Uterus (tissue), 4 donors: Measurements from ENCODE around the gene NFIC. TPM values are rescaled to one million over a fixed set of nuclear protein-coding genes. Genes with fewer than 3 reads are reported as not detected.

ENCODE experiments used
- DNase-seq, 2 donors: peaks; one replicate each; pipeline ENCODE4 v3.0.0-alpha.2; 2019 to 2020
- H3K27ac ChIP-seq, 2 donors: fragments of 200-600 bp; sonication (generic); 1 replicate in 1 of 2; 2 replicates in 1 of 2; pipeline ENCODE4 v1.5.1; 2016 to 2018
- H3K27me3 ChIP-seq, 2 donors: fragments of 200-600 bp; sonication (generic); one replicate each; pipeline ENCODE4 v1.5.1; 2018 to 2019; ENCODE audit warnings: control low read depth in 1 of 2
- H3K36me3 ChIP-seq, 2 donors: fragments of 200-600 bp; sonication (generic); one replicate each; pipeline ENCODE4 v1.5.1; 2019; ENCODE audit warnings: control low read depth in 1 of 2
- H3K4me1 ChIP-seq, 2 donors: fragments of 200-600 bp; sonication (generic); one replicate each; pipeline ENCODE4 v1.5.1; 2018 to 2019; ENCODE audit warnings: control low read depth in 1 of 2
- H3K4me3 ChIP-seq, 2 donors: fragments of 200-600 bp; sonication (generic); 1 replicate in 1 of 2; 2 replicates in 1 of 2; pipeline ENCODE4 v1.5.1; 2018 to 2019; ENCODE audit warnings: mild to moderate bottlenecking in 1 of 2
- H3K9me3 ChIP-seq, 2 donors: fragments of 200-600 bp; sonication (generic); one replicate each; pipeline ENCODE4 v1.5.1; 2019; ENCODE audit warnings: control low read depth in 1 of 2
- POLR2A ChIP-seq, 2 donors: fragments of 450-650 bp; IDR thresholded peaks; one replicate each; pipeline ENCODE4 v1.6.1; 2016; ENCODE audit warnings: antibody characterized with exemption in 2 of 2, mild to moderate bottlenecking in 1 of 2, moderate library complexity in 1 of 2
- intact Hi-C: fragments of 100-400 bp; cut with DNase I; formaldehyde crosslinking; loops from one replicate; pipeline ENCODE4 v1.15.1; 2023; ENCODE audit warnings: low total_unique reads
- total RNA-seq, 4 donors: library from RNA; depleted of rRNA in 3 of 4; stranded (reverse); fragments of >200 nt in 3 of 4; gene quantifications; one replicate each; pipeline versions ENCODE4 v1.1.0 to v1.2.4, GENCODE V29; 2014 to 2023
- TF ChIP-seq, protein P1 (sequence below), 4 experiments: fragments of 200-600 bp in 2 of 4; fragments of 450-650 bp in 2 of 4; sonication (generic) in 2 of 4; IDR thresholded peaks; one replicate each; pipeline ENCODE4 v1.5.1; 2016 to 2019; ENCODE audit warnings: antibody characterized with exemption in 4 of 4, mild to moderate bottlenecking in 2 of 4, moderate library complexity in 1 of 4
- donor health status: DM: yes; HTN: yes; CAD: no.

The NFIC gene
- total RNA-seq, 4 donors from 2014 or later: 18.5 to 361 (median 82.9) TPM

DNA sequence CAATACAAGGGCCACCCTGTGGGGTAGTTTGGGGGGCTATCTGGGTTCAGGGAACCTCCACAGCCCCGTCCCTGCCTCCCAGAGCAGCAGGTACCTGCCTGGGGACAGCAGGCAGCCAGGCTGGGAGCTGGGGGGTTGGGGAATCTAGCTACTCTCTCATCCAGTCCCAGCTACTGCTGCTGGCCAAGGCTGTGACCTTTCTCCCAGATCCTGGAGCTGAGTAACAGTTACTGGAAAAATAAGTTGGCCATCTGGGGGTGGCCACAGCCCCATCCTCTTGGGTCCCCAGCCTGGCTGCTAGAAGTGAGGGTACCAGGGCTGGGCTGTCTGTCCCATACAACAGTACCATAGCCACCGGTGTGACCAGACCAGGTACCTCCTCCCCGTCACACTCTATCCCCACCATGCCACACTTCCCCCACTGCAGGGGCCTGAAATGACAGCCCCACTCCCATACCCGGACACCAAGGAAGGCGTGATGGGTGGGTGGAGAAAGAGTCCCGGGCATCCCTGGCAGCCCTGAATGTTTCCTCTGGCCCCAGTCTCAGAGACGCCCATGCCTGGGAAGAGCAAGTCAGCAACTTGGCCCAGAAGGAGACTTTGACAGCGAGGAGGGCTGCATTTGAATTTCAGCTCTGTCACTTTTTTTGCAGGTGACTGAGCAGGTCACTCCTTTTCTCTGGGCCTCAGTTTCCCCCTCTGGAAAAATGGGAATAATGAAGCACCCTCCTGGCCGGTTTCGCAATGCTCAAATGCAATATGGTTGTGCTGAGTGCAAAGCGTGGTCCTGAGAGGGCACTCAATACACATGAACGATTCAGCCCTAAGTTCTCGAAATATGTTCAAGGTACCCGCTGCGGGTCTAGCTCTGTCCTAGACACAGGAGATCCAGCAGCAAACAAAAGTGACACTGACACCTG, 30.7 kb upstream of the NFIC start:
- Histone ChIP-seq H3K9me3 (no peaks in the 10 kb centered on the region), H3K36me3 (no peaks in the 10 kb centered on the region), H3K27ac (peak overlapping the region; percentile 91 to 95), H3K4me3 (no peak overlapping the region), H3K27me3 (no peaks in the 10 kb centered on the region), H3K4me1 (peaks cover 11 to 17% of the 10 kb centered on the region in 2 donors)
- TF ChIP-seq POLR2A (IDR thresholded peaks at IDR 0.05): no peak
- TF ChIP-seq, protein P1, sequence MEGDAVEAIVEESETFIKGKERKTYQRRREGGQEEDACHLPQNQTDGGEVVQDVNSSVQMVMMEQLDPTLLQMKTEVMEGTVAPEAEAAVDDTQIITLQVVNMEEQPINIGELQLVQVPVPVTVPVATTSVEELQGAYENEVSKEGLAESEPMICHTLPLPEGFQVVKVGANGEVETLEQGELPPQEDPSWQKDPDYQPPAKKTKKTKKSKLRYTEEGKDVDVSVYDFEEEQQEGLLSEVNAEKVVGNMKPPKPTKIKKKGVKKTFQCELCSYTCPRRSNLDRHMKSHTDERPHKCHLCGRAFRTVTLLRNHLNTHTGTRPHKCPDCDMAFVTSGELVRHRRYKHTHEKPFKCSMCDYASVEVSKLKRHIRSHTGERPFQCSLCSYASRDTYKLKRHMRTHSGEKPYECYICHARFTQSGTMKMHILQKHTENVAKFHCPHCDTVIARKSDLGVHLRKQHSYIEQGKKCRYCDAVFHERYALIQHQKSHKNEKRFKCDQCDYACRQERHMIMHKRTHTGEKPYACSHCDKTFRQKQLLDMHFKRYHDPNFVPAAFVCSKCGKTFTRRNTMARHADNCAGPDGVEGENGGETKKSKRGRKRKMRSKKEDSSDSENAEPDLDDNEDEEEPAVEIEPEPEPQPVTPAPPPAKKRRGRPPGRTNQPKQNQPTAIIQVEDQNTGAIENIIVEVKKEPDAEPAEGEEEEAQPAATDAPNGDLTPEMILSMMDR (IDR thresholded peaks at IDR 0.05): no peak
- peak; percentile 54 to 65 for DNase-seq
- intact Hi-C loops: no loop called here

DNA sequence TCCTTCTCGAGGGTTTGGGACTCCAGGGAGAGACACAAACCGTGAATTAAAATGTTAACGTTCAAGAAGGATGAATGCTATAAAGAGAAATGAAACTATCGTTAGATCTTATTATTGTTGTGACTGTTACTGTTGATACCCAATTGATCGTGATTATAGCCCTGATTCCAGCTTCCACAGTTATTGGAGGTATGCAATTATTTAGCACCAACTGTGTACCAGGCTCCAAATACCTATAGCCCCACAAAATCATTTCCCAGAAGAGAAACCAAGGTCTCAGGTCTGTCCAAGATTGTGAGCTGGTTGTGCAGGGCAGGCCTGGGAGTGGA, 30.1 kb upstream of the NFIC start:
- Histone ChIP-seq H3K27me3 (no peaks in the 10 kb centered on the region), H3K36me3 (no peaks in the 10 kb centered on the region), H3K4me1 (peaks cover 11 to 17% of the 10 kb centered on the region in 2 donors), H3K27ac (peak overlapping the region; percentile 91 to 95), H3K4me3 (no peak overlapping the region), H3K9me3 (no peaks in the 10 kb centered on the region)
- TF ChIP-seq, protein P1 (IDR thresholded peaks at IDR 0.05): no peak
- no peak for TF ChIP-seq POLR2A (IDR thresholded peaks at IDR 0.05)
- intact Hi-C loops: no loop called here
- DNase-seq: no peak

DNA sequence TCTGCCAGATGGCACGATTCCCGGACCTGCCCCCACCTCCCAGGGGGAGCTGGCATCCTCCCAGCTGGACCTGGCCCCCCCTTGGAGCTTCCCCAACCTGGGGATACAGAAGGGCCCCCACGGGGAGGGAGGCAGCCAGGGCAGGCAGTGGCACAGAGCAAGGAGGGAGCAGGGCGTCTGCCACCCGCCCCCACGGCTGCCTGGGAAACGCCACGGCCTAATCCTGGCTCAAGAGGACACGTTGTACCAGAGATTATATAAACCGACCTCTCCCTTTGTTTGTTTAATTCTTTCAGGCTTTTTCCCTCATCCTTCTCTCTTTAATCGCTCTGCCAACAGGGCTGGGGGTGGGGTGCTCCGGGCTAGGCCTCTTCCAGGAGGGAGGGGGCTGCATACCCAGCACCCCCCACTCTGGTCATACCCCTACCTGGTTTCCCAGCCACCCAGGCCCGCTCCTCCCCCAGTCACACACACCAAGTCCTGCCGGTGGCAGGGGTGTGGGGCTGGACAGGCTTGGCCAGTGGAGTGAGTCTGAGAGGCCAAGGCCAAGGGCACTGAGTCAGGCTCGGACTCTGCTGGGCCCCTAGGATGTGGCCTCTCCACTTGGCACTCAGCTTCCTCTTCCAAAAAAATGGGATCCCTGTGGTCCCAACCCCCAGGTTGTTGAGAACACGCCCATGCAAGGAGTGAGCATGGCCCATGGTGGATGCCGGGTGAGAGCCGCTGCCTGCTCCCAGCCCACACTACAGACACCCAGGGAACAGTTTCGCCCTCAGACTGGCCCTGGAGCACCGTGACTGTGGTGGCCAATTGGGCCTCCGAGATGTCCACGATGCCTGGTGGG, 29.5 kb upstream of the NFIC start:
- Histone ChIP-seq H3K27ac (peak overlapping the region; percentile 91 to 95), H3K27me3 (no peaks in the 10 kb centered on the region), H3K4me3 (no peak overlapping the region), H3K36me3 (no peaks in the 10 kb centered on the region), H3K9me3 (no peaks in the 10 kb centered on the region), H3K4me1 (peaks cover 11 to 17% of the 10 kb centered on the region in 2 donors)
- peak; percentile 91 to 95 for DNase-seq
- peak; percentile 32 to 34 for TF ChIP-seq POLR2A (IDR thresholded peaks at IDR 0.05)
- TF ChIP-seq, protein P1 (IDR thresholded peaks at IDR 0.05): peak in 1 of 4 experiments; percentile 21
- intact Hi-C loops: no loop called here

GRCh38 chr19:3338541-3339181, 27.7 kb upstream of the NFIC start:
- Histone ChIP-seq H3K27me3 (no peaks in the 10 kb centered on the region), H3K36me3 (no peaks in the 10 kb centered on the region), H3K4me1 (peaks cover 11 to 21% of the 10 kb centered on the region in 2 donors), H3K9me3 (no peaks in the 10 kb centered on the region), H3K4me3 (no peak overlapping the region), H3K27ac (peak overlapping the region; percentile 58 to 91)
- intact Hi-C loops: no loop called here
- TF ChIP-seq, protein P1 (IDR thresholded peaks at IDR 0.05): no peak
- no peak for TF ChIP-seq POLR2A (IDR thresholded peaks at IDR 0.05)
- peak in 1 of 2 donors; percentile 37 for DNase-seq
